Esophagus muscularis mucosa (tissue), 4 donors: ENCODE results near the gene KIF2A. TPM values are rescaled to one million over a fixed set of nuclear protein-coding genes. Genes with fewer than 3 reads are reported as not detected.

Experiments used
- DNase-seq: peaks from one replicate; pipeline ENCODE4 v3.0.0-alpha.2; 2017; ENCODE audit errors: extremely low spot score
- H3K27ac ChIP-seq, 4 donors: fragments of 200-600 bp; sonication (generic); replicated peaks in 1 of 4; 1 replicate in 3 of 4; 2 replicates in 1 of 4; pipeline ENCODE4 v1.5.1; 2016 to 2019; ENCODE audit warnings: mild to moderate bottlenecking in 1 of 4
- H3K27me3 ChIP-seq, 4 donors: fragments of 200-600 bp; sonication (generic); one replicate each; pipeline versions ENCODE4 v1.5.1 to v1.6.0; 2016 to 2019
- H3K36me3 ChIP-seq, 4 donors: fragments of 200-600 bp; sonication (generic); one replicate each; pipeline ENCODE4 v1.5.1; 2016 to 2019
- H3K4me1 ChIP-seq, 4 donors: fragments of 200-600 bp; sonication (generic); one replicate each; pipeline ENCODE4 v1.5.1; 2016 to 2019
- H3K4me3 ChIP-seq, 4 donors: fragments of 200-600 bp; sonication (generic); 1 replicate in 2 of 4; 2 replicates in 2 of 4; pipeline ENCODE4 v1.5.1; 2016 to 2019; ENCODE audit warnings: mild to moderate bottlenecking in 4 of 4, moderate library complexity in 1 of 4
- H3K9me3 ChIP-seq, 4 donors: fragments of 200-600 bp; sonication (generic); 1 replicate in 3 of 4; 2 replicates in 1 of 4; pipeline ENCODE4 v1.5.1; 2016 to 2019
- EP300 ChIP-seq: sonication (generic); formaldehyde crosslinking; IDR thresholded peaks from one replicate; pipeline ENCODE4 v1.6.1; 2017; ENCODE audit warnings: antibody characterized with exemption
- POLR2A ChIP-seq: fragments of 450-650 bp; IDR thresholded peaks from one replicate; pipeline ENCODE4 v1.6.1; 2017; ENCODE audit warnings: antibody characterized with exemption, moderate library complexity, mild to moderate bottlenecking, low read depth
- POLR2AphosphoS5 ChIP-seq, 2 donors: sonication (generic); formaldehyde crosslinking; IDR thresholded peaks; one replicate each; pipeline ENCODE4 v1.6.1; 2017; ENCODE audit warnings: antibody characterized with exemption in 2 of 2
- whole genome bisulfite sequencing: methylation state at CpG from one replicate; pipeline ENCODE4 v1.1.5; 2018; 5-methylcytosine and 5-hydroxymethylcytosine counted together
- intact Hi-C: fragments of 100-400 bp; cut with DNase I; formaldehyde crosslinking; loops from one replicate; pipeline ENCODE4 v1.15.1; 2023
- total RNA-seq, 4 donors: library from RNA; depleted of rRNA; stranded (reverse); fragments of >200 nt; gene quantifications; one replicate each; pipeline versions ENCODE4 v1.1.0 to v1.2.1, GENCODE V29; 2016
- TF ChIP-seq, protein P1 (sequence below), 3 experiments: fragments of 200-600 bp in 2 of 3; fragments of 450-650 bp in 1 of 3; sonication (generic) in 2 of 3; IDR thresholded peaks; one replicate each; pipeline ENCODE4 v1.5.1; 2017 to 2019; ENCODE audit warnings: antibody characterized with exemption in 3 of 3, mild to moderate bottlenecking in 2 of 3, moderate library complexity in 1 of 3

KIF2A gene
- total RNA-seq, 4 donors from 2014 or later = 31.6 to 37.1 (median 33.3) TPM

DNA sequence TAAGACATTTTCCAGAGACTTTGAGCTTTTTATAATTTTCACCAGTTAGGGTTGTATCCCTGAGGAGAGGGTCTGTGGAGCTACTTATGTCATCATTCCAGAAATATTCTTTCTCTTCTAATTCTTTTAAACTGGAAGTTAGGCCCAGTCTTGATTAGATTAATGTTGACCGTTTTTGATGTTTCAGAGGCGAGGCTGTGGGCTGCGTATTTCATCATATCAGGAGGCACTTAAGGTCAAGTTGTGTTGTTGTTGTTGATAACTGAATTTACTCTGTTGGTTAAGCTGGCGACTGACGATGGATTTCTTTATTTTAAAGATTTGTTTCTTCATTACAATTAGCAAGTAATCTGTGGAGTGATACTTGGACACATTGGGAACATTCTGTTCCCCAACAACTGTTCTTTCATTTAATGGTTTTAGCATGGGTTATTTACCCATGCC lies 126.6 kb downstream of the KIF2A start:
- H3K27me3 ChIP-seq = no peaks in the 10 kb centered on the region
- peak overlapping the region in 3 of 4 donors; percentile 32 to 46 (median 42) for H3K27ac ChIP-seq
- peaks cover 20 to 45% (median 35%) of the 10 kb centered on the region in 4 donors for H3K4me1 ChIP-seq
- WGBS = 77% methylated on average over 5 of the region's 5 CpGs
- no peak overlapping the region for H3K4me3 ChIP-seq
- intact Hi-C loops = no loop called here
- DNase-seq = no peak
- no peaks in the 10 kb centered on the region for H3K9me3 ChIP-seq
- H3K36me3 ChIP-seq = no peaks in the 10 kb centered on the region
- TF ChIP-seq, protein P1, sequence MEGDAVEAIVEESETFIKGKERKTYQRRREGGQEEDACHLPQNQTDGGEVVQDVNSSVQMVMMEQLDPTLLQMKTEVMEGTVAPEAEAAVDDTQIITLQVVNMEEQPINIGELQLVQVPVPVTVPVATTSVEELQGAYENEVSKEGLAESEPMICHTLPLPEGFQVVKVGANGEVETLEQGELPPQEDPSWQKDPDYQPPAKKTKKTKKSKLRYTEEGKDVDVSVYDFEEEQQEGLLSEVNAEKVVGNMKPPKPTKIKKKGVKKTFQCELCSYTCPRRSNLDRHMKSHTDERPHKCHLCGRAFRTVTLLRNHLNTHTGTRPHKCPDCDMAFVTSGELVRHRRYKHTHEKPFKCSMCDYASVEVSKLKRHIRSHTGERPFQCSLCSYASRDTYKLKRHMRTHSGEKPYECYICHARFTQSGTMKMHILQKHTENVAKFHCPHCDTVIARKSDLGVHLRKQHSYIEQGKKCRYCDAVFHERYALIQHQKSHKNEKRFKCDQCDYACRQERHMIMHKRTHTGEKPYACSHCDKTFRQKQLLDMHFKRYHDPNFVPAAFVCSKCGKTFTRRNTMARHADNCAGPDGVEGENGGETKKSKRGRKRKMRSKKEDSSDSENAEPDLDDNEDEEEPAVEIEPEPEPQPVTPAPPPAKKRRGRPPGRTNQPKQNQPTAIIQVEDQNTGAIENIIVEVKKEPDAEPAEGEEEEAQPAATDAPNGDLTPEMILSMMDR (IDR thresholded peaks at IDR 0.05) = no peak
- TF ChIP-seq POLR2AphosphoS5 (IDR thresholded peaks at IDR 0.05) (no peak), POLR2A (no peak), EP300 (no peak)

Other genes starting within 250 kb of the KIF2A start
- 10 to 100 TPM; 18.3 to 34.8 (median 26.4) TPM for gene DIMT1, start 97.7 kb downstream of the KIF2A start, total RNA-seq
- gene IPO11, start 106.6 kb downstream of the KIF2A start, total RNA-seq = 10 to 100 TPM; 14.8 to 19.6 (median 18.3) TPM